Endothelial cell of hepatic sinusoid (primary cell): Measurements from ENCODE around the gene TMPRSS11F.
"Not testable (repeated sequence)": the region's sequence is repeated elsewhere in the genome, so short reads cannot be mapped to it uniquely, and the experiment has no call there.

Source experiments
- in situ Hi-C: cut with HindIII; loops from 2 replicates; pipeline ENCODE4 v1.10.0; 2017; ENCODE audit warnings: low sequenced_read_pairs

TMPRSS11F gene

DNA sequence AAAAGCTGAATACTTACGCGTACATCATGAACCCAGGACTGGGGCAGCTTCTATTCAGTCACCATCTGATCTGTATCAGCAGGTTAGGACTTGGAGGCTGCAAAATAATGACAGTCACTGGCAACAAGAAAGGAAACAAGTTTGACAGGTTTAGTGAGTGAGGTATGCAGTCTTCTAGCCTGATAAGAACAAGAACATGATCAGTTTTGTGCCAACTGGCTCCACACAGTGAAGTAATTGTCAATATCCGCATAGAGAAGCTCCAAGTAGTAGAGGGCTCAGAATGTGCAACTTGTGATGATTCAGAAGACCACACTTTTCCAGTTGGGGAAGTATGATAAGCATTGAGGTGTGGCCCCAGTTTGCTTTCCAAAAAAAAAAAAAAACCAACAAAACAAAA lies at the start of gene TMPRSS11F:
TMPRSS11F (minus strand) TSS at position 77 of the 400 bp plus-strand sequence; CDS start at position 28, 49 bp downstream.
- in situ Hi-C loops = no loop called here

- in situ Hi-C loops = no loop called here
Measured at GRCh38 chr4:68176904-68177303, 47.2 kb upstream of the TMPRSS11F start.

GRCh38 chr4:68176500-68176899 lies 46.8 kb upstream of the TMPRSS11F start:
- in situ Hi-C loops = no loop called here

DNA sequence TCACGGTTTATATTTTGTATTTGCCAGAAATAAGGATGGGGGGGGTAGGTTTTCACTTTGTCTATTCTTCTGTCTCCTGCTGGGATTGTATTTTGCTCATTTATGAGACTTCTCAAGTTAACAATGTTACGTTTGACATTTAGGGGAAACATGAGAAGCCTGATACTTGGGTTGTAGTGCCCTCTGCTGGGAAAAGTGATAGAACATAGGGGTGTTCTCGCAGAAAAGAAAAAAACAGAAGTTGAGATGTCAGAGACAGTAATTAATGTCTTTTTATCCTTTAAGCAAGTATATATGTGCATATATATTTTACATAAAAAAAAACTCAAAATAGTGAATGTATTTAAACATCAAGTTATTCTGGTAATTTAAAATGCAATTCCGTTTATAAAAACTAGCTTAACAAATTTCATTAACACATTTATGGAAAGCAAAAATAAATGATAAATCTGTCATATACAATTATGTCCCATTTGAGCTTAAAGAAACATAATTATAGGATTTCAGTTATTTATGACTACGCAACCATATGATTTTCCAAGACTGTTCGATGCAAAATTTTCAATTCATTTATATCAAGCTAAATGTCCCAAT lies 46.0 kb upstream of the TMPRSS11F start:
- in situ Hi-C loops = no loop called here

DNA sequence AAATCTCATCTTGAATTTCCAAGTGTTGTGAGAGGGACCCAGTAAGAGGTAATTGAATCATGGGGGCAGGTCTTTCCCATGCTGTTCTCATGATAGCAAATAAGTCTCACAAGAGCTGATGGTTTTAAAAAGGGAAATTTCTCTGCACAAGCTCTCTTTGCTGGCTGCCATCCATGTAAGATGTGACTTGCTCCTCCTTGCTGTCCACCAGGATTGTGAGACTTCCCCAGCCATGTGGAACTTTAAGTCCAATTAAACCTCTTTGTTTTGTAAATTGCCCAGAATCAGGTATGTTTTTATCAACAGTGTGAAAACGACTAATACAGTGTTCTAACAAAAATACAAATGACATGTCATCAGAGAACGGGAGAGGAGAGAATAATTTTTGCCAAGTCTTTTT lies 44.7 kb upstream of the TMPRSS11F start:
- in situ Hi-C loops = not testable (repeated sequence)

GRCh38 chr4:68172147-68172546 lies 42.5 kb upstream of the TMPRSS11F start:
- in situ Hi-C loops = not testable (repeated sequence)

GRCh38 chr4:68167706-68168105 lies 38.0 kb upstream of the TMPRSS11F start:
- in situ Hi-C loops = no loop called here

GRCh38 chr4:68167166-68167565 lies 37.5 kb upstream of the TMPRSS11F start:
- in situ Hi-C loops = no loop called here

DNA sequence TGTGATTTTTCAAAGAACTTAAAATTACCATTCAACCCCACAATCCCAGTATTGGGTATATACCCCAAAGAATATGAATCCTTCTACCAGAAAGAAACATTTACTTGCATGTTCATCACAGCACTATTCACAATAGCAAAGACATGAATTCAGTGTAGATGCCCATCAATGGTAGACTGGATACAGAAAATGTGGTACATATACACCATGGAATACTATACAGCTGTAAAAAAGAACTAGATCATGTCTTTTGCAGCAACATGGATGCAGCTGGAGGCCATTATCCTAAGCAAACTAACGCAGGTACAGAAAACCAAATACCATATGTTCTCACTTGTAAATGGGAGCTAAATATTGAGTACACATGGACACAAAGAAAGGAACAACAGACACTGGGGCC lies 34.1 kb upstream of the TMPRSS11F start:
- in situ Hi-C loops = no loop called here

GRCh38 chr4:68162196-68162595 lies 32.5 kb upstream of the TMPRSS11F start:
- in situ Hi-C loops = no loop called here

DNA sequence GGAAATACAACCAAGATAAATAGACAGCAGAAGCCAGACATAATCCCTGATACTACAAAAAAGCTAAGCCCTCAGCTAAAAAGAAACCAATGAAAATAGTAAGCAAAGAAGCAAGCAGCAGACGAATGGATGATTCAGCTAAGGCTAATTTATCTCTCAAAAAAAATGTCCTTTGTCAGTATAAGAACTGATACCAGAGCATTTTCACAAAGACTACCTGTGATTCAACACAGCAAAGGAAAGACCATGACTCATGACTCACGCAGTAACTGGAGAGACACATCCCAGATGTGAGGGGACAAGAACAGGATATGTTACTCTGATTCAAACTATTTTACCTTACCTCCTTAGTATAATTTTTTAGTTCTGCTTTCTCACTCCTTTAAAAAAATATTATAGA lies 22.7 kb upstream of the TMPRSS11F start:
- in situ Hi-C loops = no loop called here

- in situ Hi-C loops = no loop called here
Measured at GRCh38 chr4:68148800-68149685, 19.4 kb upstream of the TMPRSS11F start.

- in situ Hi-C loops = no loop called here
Measured at GRCh38 chr4:68147079-68147478, 17.4 kb upstream of the TMPRSS11F start.

GRCh38 chr4:68145261-68145660 lies 15.6 kb upstream of the TMPRSS11F start:
- in situ Hi-C loops = no loop called here

DNA sequence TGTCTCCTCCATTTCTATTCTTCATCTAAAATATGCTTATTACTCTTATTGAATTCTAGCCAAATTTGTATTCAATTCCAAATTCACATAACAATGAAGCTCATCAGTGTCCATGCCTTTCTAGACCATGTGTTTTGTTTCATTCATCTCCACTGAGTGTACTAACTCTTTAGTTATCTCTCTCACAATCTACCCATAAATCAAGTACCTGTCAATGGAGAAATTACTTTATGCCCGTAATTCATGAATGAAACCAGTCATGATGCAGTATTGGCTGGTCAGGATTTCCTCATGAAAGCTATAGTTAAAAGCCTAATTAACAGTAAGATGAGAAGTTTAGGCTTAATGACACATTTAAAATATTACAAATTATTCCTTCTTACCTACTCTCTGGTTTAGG lies 12.2 kb upstream of the TMPRSS11F start:
- in situ Hi-C loops = no loop called here

GRCh38 chr4:68132342-68132741 lies 2.7 kb upstream of the TMPRSS11F start:
- in situ Hi-C loops = no loop called here

- in situ Hi-C loops = no loop called here
Measured at GRCh38 chr4:68124262-68124661, 5.4 kb downstream of the TMPRSS11F start.

GRCh38 chr4:68123525-68123924 lies 6.1 kb downstream of the TMPRSS11F start:
- in situ Hi-C loops = no loop called here

DNA sequence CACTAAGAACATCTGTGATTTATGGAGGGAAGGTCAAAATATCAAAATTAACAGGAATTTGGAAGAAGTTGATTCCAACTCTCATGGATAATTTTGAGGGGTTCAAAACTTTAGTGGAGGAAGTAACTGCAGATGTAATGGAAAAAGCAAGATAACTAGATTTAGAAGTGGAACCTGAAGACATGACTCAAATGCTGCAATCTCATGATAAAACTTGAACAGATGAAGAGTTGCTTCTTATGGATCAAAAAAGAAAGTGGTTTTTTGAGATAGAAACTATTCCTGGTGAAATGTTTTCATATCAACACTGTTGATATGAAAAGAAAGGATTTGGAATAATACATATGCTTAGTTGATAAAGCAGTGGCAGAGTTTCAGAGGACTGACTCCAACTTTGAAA lies 9.7 kb downstream of the TMPRSS11F start:
- in situ Hi-C loops = no loop called here

- in situ Hi-C loops = no loop called here
Measured at GRCh38 chr4:68110441-68110840, 19.2 kb downstream of the TMPRSS11F start.

DNA sequence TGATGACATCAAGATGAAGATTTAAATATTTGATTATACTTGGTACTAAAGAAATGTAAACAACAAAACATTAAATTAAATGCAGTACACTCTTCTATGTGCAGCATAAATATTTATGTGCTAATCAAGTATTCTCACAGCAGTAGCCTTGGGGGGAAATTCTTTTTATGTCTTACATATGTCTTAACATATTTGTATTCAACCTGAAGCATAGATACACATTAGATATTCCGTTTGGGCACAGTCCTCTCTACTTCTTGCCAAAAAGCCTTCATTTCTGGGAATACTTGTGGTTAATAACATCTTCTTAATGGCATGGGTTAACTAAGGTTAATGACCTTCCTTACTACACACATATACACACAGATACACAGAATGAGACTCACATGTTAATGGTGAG lies 19.8 kb downstream of the TMPRSS11F start:
- in situ Hi-C loops = no loop called here

- in situ Hi-C loops = no loop called here
Measured at GRCh38 chr4:68082758-68083157, 46.9 kb downstream of the TMPRSS11F start.
